Renal cortical epithelial cell (primary cell): ENCODE data around the gene DNAI2. TPM values are rescaled to one million over a fixed set of nuclear protein-coding genes. Genes with fewer than 3 reads are reported as not detected.
A peak's percentile ranks its signal among the peaks of the same experiment; 100 is the strongest.
"Not testable (repeated sequence)": the region's sequence is repeated elsewhere in the genome, so short reads cannot be mapped to it uniquely, and the experiment has no call there.

Experiments used
- DNase-seq: peaks from one replicate; pipeline ENCODE4 v3.0.0-alpha.2; 2011; ENCODE audit warnings: low read depth
- total RNA-seq: library from RNA; depleted of rRNA; stranded (reverse); fragments of >200 nt; gene quantifications from 2 replicates; pipeline ENCODE4 v1.2.3, GENCODE V29; 2014

The DNAI2 gene
- total RNA-seq, 1 donor from 2014 or later, result not detected

GRCh38 chr17:74276051-74276476, 2.0 kb downstream of the DNAI2 start:
- DNase-seq, result no peak

- no peak for DNase-seq
Measured at GRCh38 chr17:74276541-74277009, 2.5 kb downstream of the DNAI2 start.

GRCh38 chr17:74277935-74278334, 3.9 kb downstream of the DNAI2 start:
- no peak for DNase-seq

- DNase-seq, result not testable (repeated sequence)
Measured at GRCh38 chr17:74279617-74280016, 5.6 kb downstream of the DNAI2 start.

- no peak for DNase-seq
Measured at GRCh38 chr17:74280093-74280513, 6.1 kb downstream of the DNAI2 start.

- DNase-seq, result no peak
Measured at GRCh38 chr17:74281799-74282198, 7.8 kb downstream of the DNAI2 start.

GRCh38 chr17:74282274-74282586, 8.2 kb downstream of the DNAI2 start:
- DNase-seq, result not testable (repeated sequence)

GRCh38 chr17:74282587-74283370, 8.7 kb downstream of the DNAI2 start:
- no peak for DNase-seq

- no peak for DNase-seq
Measured at GRCh38 chr17:74283371-74283673, 9.3 kb downstream of the DNAI2 start.

GRCh38 chr17:74287031-74287602, 13.1 kb downstream of the DNAI2 start:
- no peak for DNase-seq

GRCh38 chr17:74288785-74289184, 14.8 kb downstream of the DNAI2 start:
- DNase-seq, result no peak

- DNase-seq, result no peak
Measured at GRCh38 chr17:74289688-74290087, 15.7 kb downstream of the DNAI2 start.

GRCh38 chr17:74290340-74290739, 16.3 kb downstream of the DNAI2 start:
- DNase-seq, result no peak

- no peak for DNase-seq
Measured at GRCh38 chr17:74292495-74292894, 18.5 kb downstream of the DNAI2 start.

- DNase-seq, result peak; percentile 7
Measured at GRCh38 chr17:74295625-74296547, 21.9 kb downstream of the DNAI2 start.

- peak; percentile 23 for DNase-seq
Measured at GRCh38 chr17:74296548-74296936, 22.5 kb downstream of the DNAI2 start.

- no peak for DNase-seq
Measured at GRCh38 chr17:74297941-74298340, 23.9 kb downstream of the DNAI2 start.

- DNase-seq, result no peak
Measured at GRCh38 chr17:74298778-74299177, 24.7 kb downstream of the DNAI2 start.

- no peak for DNase-seq
Measured at GRCh38 chr17:74299226-74300009, 25.4 kb downstream of the DNAI2 start.

- DNase-seq, result peak; percentile 20
Measured at GRCh38 chr17:74303305-74303704, 29.3 kb downstream of the DNAI2 start.

GRCh38 chr17:74304184-74304583, 30.1 kb downstream of the DNAI2 start:
- no peak for DNase-seq
